Ovary (tissue), 9 donors: ENCODE data around the gene KAT2B. TPM values are rescaled to one million over a fixed set of nuclear protein-coding genes. Genes with fewer than 3 reads are reported as not detected.
A peak's percentile ranks its signal among the peaks of the same experiment; 100 is the strongest.
"Not testable (repeated sequence)": the region's sequence is repeated elsewhere in the genome, so short reads cannot be mapped to it uniquely, and the experiment has no call there.

Experiments used
- DNase-seq, 5 donors: peaks; one replicate each; pipeline ENCODE4 v3.0.0-alpha.2; 2019 to 2020
- H3K27ac ChIP-seq, 2 donors: fragments of 200-600 bp; one replicate each; pipeline versions ENCODE4 v1.5.1 to v1.8.0; 2019 to 2022
- H3K27me3 ChIP-seq: fragments of 200-600 bp; one replicate; pipeline ENCODE4 v1.8.0; 2022
- H3K36me3 ChIP-seq: fragments of 200-600 bp; sonication (generic); one replicate; pipeline ENCODE4 v1.5.1; 2019
- H3K4me1 ChIP-seq: one replicate; pipeline ENCODE4 v1.8.1; 2013; ENCODE audit warnings: mild to moderate bottlenecking, moderate library complexity; ENCODE audit not compliant: insufficient read depth
- H3K4me3 ChIP-seq: fragments of 200-600 bp; sonication (generic); one replicate; pipeline ENCODE4 v1.5.1; 2017
- H3K9me3 ChIP-seq, 2 donors: fragments of 200-600 bp in 1 of 2; sonication (generic) in 1 of 2; one replicate each; pipeline versions ENCODE4 v1.5.1 to v1.8.1; 2013 to 2019; ENCODE audit warnings: mild to moderate bottlenecking in 1 of 2, moderate library complexity in 1 of 2
- EP300 ChIP-seq: sonication (generic); formaldehyde crosslinking; IDR thresholded peaks from one replicate; pipeline ENCODE4 v1.6.1; 2017; ENCODE audit warnings: antibody characterized with exemption
- POLR2A ChIP-seq: fragments of 450-650 bp; IDR thresholded peaks from one replicate; pipeline ENCODE4 v1.6.1; 2017; ENCODE audit warnings: antibody characterized with exemption, mild to moderate bottlenecking, moderate library complexity
- WGBS, 3 donors: extraction: QIAGEN DNeasy Blood & Tissue Kit in 1 of 3; methylation state at CpG; one replicate each; pipeline versions ENCODE4 v1.1.5 to v1.1.7; 2013 to 2017; 5-methylcytosine and 5-hydroxymethylcytosine counted together
- intact Hi-C, 4 donors: fragments of 100-400 bp; cut with DNase I; formaldehyde crosslinking; loops; one replicate each; pipeline versions ENCODE4 v1.11.0 to v1.15.1; 2022 to 2023
- polyA plus RNA-seq, 2 donors: library from polyadenylated mRNA; stranded (reverse); fragments of 200-250 nt in 1 of 2; fragments of 350-450 nt in 1 of 2; fragmentation: Illumina TruSeq in 1 of 2; extraction: RNeasy Lipid Tissue Mini Kit (QIAGEN cat#74804) in 1 of 2; gene quantifications; one replicate each; pipeline ENCODE4 v1.2.3, GENCODE V29; 2013 to 2014
- total RNA-seq, 7 donors: library from RNA; depleted of rRNA in 2 of 7; stranded (reverse); fragments of >200 nt in 2 of 7; fragmentation: NEBNext Ultra II Directional in 3 of 7; extraction: Animal tissue kit (Norgen Biotek cat#: 25700) in 3 of 7; gene quantifications; one replicate each; pipeline versions ENCODE4 v1.1.0 to v1.2.4, GENCODE V29; 2016 to 2023
- TF ChIP-seq, protein P1 (sequence below), 3 donors: fragments of 450-650 bp in 2 of 3; fragments of 200-600 bp in 1 of 3; IDR thresholded peaks; one replicate each; pipeline versions ENCODE4 v1.5.1 to v1.8.0; 2016 to 2022; ENCODE audit warnings: antibody characterized with exemption in 3 of 3, mild to moderate bottlenecking in 1 of 3
- donor health status: DM: no; HTN: no; CAD: no; lungs with moderate emphysema.
- donor health status: DM: no; HTN: no; CAD: no.
- donor health status: Bipolar disorder and iron deficiency.
- donor health status: DM: yes; HTN: yes; CAD: no.
- donor health status: DM: no; HTN: no; CAD: no.
- donor health status: DM: yes; HTN: yes; CAD: no.

KAT2B gene
- total and polyA plus RNA-seq, 9 donors = 15.1 to 49.3 (median 33.0) TPM

DNA sequence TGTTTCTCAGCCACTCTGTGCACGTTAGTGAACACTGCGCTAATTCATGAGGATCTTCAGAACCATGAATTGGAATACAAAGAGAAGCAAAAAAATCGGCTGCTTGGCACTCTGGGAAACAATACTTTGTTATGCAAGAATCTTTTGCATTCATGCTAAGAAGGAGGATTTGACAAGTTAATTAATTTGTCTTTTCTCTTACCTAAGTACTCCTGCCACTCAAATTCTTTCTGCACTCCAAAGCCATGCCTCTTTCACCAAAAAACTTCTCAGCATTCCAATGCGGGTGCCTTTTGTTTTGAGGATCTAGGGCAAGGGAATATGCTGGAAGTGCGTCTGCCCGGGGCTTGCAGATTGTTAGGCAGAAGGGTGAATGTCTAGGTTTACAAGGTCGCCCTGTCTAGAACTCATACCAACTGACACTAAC, 11.3 kb upstream of the KAT2B start:
- DNase-seq = no peak
- 89 to 91% (median 89%) methylated on average over 7 of the region's 7 CpGs for WGBS, 3 donors
- Histone ChIP-seq H3K4me3 (no peak overlapping the region), H3K9me3 (no peaks in the 10 kb centered on the region), H3K27me3 (no peaks in the 10 kb centered on the region), H3K4me1 (peaks cover 2% of the 10 kb centered on the region), H3K27ac (no peak overlapping the region), H3K36me3 (no peaks in the 10 kb centered on the region)
- intact Hi-C loops = no loop called here
- TF ChIP-seq, protein P1, sequence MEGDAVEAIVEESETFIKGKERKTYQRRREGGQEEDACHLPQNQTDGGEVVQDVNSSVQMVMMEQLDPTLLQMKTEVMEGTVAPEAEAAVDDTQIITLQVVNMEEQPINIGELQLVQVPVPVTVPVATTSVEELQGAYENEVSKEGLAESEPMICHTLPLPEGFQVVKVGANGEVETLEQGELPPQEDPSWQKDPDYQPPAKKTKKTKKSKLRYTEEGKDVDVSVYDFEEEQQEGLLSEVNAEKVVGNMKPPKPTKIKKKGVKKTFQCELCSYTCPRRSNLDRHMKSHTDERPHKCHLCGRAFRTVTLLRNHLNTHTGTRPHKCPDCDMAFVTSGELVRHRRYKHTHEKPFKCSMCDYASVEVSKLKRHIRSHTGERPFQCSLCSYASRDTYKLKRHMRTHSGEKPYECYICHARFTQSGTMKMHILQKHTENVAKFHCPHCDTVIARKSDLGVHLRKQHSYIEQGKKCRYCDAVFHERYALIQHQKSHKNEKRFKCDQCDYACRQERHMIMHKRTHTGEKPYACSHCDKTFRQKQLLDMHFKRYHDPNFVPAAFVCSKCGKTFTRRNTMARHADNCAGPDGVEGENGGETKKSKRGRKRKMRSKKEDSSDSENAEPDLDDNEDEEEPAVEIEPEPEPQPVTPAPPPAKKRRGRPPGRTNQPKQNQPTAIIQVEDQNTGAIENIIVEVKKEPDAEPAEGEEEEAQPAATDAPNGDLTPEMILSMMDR (IDR thresholded peaks at IDR 0.05) = no peak
- TF ChIP-seq POLR2A (no peak), EP300 (no peak)

DNA sequence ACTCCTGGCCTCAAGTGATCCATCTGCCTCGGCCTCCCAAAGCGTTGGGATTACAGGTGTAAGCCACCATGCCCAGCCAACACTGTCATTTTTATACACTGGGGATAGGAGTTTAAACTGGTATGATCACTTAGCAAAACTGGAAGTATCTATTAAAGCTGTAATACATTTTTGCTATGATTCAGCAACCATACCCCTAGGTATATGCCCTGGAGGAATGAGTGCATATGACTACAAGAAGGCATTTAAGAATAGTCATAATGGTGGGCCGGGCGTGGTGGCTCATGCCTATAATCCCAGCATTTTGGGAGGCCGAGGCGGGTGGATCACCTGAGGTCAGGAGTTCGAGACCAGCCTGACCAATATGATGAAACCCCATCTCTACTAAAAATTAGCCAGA, 8.3 kb upstream of the KAT2B start:
- not testable (repeated sequence) for H3K27me3 ChIP-seq, H3K9me3 ChIP-seq, DNase-seq, H3K27ac ChIP-seq, H3K4me1 ChIP-seq, H3K4me3 ChIP-seq, H3K36me3 ChIP-seq
- intact Hi-C loops = loop anchor here in 1 of 4 donors (10.0 kb wide), 1 partner anchor 87 kb away; the partner anchor contains the start of gene RAB5A
- 97 to 98% (median 97%) methylated on average over 7 of the region's 7 CpGs for WGBS, 3 donors

DNA sequence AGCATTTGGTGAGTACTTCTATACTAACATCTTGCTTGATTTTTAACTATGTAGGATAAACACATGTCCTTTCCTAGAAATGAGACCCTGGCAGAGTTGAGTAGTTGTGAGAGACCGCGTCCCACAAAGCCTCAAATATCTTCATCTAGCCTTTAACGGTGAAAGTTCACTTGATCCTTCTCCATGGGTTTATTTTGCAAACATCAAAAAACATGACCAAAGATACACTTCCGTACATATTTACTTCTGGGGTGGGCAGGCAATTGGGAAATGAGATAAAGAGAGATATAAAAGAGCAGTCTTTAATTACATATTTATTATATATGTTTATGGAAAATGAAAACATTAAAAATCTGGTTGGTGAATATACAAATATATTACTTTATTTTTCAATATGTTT, 5.2 kb upstream of the KAT2B start:
- no peak overlapping the region for H3K27ac ChIP-seq
- H3K4me1 ChIP-seq = peaks cover 4% of the 10 kb centered on the region
- no peak for DNase-seq
- no peaks in the 10 kb centered on the region for H3K9me3 ChIP-seq
- no peaks in the 10 kb centered on the region for H3K36me3 ChIP-seq
- no peak for TF ChIP-seq POLR2A
- TF ChIP-seq, protein P1 (IDR thresholded peaks at IDR 0.05) = no peak
- intact Hi-C loops = loop anchor here in 1 of 4 donors (10.0 kb wide), 1 partner anchor 90 kb away; the partner anchor contains the start of gene RAB5A
- H3K4me3 ChIP-seq = no peak overlapping the region
- 87 to 92% (median 88%) methylated on average over 4 of the region's 4 CpGs for WGBS, 3 donors
- H3K27me3 ChIP-seq = no peaks in the 10 kb centered on the region

DNA sequence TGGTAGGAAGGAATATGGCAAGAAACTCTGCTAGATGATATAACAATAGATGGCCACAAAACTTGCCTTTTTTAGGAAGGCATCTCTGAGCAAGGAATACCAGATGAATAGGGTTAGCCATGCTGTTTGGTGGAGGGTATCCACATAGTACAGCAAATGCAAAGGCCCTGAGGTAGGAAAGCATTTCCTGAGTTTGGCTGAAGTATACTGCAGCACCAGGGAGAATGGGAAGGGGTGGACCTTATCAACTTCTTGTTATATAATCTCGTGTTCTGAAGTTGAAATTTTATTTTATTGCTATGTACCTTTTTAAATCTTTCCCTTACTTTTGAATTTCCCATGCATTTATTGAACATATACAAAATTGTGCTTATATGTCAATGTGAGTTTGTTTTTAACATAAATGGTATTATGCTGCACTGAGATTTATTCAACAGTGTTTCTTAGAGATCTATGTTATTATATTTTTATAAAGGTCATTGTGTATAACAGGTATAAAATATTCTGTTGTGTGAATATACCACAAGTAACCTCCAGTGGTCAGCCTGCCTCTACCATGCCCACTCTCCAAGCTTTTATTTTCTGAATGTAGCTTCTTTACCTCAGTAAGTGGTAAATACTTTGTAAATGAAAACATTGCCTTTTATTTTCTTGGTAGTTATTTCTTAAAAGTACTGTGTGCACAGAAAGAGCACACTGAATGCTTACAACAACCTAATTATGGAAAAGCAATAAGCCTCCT, 2.8 kb upstream of the KAT2B start:
- Histone ChIP-seq H3K4me3 (no peak overlapping the region), H3K9me3 (no peaks in the 10 kb centered on the region), H3K36me3 (no peaks in the 10 kb centered on the region), H3K27me3 (no peaks in the 10 kb centered on the region), H3K27ac (peak overlapping the region in 1 of 2 donors; percentile 99), H3K4me1 (peaks cover 4% of the 10 kb centered on the region)
- WGBS, 3 donors = 64 to 69% (median 66%) methylated on average over 1 of the region's 1 CpG
- intact Hi-C loops = loop anchor here in 1 of 4 donors (10.0 kb wide), 1 partner anchor 93 kb away; the partner anchor contains the start of gene RAB5A
- TF ChIP-seq, protein P1 (IDR thresholded peaks at IDR 0.05) = no peak
- TF ChIP-seq POLR2A (no peak), EP300 (no peak)
- no peak for DNase-seq
